GM19240 (cell line): ENCODE data around the gene LRRC4C.
A peak's percentile ranks its signal among the peaks of the same experiment; 100 is the strongest.

ENCODE experiments used
- DNase-seq: peaks from one replicate; pipeline ENCODE4 v3.0.0; 2011; ENCODE audit warnings: low spot score; ENCODE audit not compliant: insufficient read length

Gene LRRC4C

DNA sequence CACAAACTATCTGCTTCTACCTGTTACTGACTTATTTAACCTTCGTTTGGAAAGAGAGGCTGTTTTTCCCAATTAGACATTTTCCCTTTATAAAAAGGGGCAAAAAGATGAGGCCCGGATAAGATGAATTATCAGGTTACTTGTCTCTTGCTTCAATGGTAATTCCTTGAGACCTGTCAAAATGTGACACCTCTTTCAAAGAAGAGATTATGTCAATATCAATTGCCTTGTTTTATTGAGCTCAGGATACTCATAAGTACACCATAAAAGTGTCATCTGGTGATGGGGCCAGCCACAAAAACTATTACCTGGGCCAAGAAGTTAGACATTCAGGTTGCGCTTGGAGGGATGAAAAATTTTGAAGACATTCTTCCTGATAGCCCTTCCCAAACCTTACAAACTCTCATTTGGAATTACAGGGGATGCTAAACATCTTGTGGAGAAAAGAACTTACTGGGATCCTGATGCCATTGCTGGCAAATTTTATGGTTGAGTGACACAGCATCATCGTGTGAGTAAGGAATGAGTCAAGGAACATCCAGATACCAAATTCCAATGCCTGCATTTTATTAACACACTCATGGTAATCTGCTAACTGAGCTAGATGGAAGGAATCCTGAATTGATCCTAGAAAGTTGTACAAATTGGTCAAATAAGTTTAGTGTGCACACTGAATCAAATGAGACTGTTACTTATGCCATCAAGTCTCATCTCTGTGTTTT, 1071.2 kb downstream of the LRRC4C start:
- no peak for DNase-seq

DNA sequence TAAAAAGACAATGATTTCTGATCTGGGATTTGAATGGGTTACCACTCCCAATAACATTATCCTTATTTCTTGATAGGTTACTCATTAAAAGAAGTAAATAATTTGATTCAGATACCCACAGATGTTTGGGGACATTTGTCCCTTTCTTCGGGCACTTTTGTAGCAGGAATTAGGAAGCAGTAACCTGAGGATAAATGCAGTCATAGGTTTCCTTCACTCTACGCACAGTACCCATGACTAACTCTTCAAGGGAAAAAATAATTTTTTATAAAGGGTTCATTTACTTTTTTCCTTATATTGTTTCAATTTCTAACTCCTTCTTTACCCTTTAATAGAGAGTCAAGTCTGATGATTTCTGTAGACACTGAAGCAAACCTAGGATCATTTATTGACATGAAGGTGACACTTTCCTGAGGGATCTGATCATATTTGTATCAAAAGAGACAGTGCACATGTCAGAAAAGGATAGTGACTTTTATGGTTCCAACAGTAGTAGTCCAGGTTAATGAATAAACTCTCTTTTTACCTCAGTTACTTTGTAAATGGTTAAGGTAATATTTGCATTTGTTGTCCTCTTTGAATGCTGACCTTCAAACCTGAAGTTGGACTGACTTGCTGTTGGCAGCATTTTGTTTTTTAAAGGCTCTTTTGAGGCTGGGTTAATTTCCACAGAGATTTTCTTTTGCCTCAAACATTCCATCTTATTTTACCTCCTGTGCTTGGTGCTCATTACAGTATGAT, 1072.0 kb downstream of the LRRC4C start:
- DNase-seq, result no peak

DNA sequence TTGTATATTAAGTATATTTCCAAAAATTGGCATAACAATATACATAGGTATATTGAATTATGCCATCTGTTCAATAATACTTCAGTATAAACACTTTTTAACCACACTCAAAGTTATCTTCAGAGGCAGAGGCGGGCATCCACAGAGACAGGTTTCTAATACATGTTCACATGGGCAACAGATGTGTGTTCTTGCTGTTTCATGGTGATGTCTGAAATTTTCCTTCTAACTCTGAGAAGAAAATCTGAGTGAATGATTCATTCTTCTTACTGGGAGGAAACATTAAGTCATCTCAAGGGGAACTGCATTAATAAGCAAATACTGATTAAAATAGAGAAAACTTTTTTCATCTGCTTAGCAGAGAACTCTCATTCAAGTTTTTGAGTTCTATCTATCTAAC, 1074.5 kb downstream of the LRRC4C start:
- DNase-seq, result no peak

DNA sequence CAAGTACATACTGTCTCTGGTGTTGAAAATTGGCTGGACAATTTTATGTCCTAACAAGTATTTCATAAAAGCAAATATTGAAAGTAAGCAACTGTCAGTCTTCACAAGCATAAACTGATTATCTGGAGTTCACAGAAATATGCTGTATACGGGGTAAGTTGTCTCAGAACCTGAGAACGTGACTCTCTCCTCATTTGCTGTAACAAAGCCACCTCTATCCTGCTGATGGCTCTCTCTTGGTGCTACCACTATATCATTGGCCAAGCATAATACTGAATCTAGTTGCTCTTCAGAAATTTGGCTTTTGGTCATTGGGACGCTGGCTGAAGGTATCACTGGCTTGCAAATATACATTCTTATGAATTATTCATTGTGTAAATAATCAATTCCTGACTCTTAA, 1078.0 kb downstream of the LRRC4C start:
- no peak for DNase-seq

DNA sequence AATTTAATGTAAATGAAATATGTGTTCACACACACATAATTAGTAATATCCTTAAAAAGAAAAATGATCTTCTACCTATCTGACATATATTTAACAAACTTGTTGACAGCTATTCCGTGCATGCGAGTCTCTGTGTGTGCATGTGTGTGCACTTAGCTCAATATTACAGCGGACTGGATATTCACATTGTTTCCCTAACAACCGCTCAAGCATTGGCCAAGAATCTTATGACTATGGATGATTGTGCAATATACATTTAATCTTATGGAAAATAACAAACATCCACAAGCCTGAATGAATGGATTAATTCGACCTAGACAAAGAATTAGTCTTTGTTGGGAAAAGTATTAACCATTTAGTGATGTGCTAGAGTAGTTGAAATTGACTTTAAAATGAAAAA, 1078.6 kb downstream of the LRRC4C start:
- DNase-seq, result no peak

DNA sequence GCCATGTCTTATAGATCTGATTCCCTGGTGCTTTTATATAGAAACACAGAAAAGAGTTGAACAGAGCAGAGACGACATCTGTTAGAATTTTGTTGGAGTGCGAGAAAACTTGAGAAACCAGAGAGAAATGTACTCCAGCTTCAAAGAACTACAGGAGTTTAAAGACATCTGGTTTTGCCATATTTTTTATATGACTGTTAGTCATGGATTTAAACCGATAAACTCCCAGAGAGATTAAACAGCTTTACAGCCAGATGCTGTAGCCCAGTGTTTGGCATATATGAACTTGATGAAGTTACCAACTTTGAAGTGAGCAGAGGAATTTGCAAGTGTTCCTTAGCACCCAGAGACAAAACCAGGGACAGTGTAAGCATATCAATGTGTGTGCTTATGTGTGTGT, 1083.1 kb downstream of the LRRC4C start:
- DNase-seq, result no peak

DNA sequence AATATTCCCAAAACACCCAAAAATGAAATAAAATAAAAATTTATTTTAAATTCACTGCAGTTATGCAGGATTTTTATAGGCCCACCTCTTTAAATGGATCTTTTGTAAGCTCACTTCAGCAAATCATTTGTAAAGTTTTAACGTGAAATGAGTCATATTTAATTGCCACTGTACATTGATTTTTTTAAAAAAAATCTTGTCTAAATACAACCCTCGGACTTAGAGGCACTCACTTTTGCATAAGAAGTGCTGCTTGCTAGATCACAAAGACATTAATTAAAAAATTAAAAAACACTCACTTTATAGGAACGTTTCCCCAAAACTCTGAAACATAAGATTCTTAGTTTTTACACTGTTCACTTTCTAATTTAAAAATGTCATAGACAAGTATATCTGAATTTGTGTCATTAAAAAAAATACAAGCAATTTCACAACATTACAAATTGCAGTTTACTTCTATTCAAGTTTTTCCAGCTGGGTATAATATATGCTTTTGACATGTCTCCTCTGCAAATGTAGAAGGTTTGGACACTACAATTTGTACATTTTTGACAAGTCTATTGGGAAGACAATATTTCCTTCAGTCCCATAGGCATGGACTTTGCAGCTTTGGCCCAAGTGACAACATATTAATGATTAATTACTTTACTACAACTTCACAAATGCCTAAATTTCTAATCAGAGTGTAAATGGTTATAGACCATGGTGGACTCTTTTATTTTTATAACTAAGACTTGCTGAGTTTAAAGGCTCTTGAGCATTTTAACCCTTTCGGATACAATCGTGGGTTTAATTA, 1088.4 kb downstream of the LRRC4C start:
- no peak for DNase-seq

DNA sequence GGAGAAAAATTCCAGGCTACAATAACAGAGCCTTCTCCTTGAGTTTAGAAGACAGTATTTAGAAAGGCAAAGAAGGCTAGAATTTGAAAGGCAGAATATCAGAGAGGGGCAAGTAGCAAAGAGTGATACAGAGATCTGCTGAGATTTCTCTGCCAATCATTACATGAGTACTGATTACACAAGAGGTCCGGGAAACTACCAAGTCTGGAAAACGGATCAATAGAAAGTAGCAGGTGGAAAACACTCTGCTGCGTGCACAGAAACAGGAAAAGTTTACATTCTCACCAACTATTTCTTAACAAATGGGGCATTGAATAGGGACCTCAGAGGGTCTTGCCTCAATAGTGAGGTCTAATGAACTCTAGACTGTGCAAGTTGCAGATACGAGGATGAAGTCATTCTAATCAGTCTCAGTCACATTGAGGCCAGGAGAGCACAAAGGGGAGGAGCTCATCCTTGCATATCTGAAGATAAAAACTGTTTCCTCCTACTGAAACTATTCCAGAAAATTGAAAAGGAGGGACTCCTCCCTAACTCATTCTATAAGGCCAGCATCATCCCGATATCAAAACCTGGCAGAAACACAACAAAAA, 1099.2 kb downstream of the LRRC4C start:
- DNase-seq, result no peak

DNA sequence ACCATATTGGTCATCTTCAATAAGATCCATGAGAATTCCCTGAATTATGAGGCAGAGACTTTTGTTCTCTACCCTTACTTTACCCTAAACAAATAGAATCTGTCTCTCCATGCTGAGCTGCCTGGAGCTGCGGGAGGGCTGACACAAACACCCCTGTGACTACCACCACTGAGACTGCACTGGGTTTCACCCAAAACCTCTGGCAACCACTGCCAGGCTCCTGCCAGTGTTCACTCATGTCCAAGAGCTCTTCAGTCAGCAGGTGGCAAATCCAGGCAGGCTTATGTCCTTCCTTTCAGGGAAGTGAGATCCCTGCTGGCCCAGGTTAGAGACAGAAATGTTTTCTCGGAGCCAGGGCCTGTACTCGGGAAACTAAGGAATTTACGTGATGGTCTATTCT, 1105.3 kb downstream of the LRRC4C start:
- DNase-seq, result no peak

DNA sequence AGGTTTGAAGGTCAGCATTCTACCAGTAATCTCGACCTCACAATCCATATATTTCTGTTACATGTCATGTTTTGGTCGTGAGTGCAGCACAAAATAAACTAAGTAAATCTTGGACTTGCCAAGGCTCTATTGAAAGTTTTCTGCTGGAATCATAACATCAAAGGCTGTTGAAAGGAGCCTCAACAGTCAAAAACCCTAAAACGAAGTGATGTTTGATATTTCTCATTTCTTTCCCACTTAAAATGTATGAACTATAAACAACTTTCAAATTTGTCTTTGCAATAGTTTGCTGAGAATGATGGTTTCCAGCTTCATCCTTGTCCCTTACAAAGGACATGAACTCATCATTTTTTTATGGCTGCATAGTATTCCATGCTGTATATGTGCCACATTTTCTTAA, 1118.5 kb downstream of the LRRC4C start:
- no peak for DNase-seq

DNA sequence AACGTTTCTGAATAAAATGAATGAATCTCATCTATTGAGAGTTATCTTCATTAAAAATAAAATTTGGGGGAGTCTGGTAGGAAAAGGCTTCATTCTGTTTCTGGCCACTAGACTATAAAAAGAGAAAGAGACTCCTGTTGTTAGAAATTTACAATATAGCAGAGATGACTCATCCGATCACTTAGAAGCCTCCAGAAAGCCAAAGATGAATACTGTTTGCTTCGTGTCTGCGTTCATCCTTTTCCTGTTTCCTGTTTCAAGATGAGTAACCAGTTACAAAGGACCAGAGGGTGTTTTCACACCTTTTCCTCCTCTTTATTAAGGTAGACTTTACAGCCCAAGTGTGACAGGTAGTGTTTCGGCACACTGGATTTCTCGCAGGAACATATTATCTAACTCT, 1120.7 kb downstream of the LRRC4C start:
- no peak for DNase-seq

DNA sequence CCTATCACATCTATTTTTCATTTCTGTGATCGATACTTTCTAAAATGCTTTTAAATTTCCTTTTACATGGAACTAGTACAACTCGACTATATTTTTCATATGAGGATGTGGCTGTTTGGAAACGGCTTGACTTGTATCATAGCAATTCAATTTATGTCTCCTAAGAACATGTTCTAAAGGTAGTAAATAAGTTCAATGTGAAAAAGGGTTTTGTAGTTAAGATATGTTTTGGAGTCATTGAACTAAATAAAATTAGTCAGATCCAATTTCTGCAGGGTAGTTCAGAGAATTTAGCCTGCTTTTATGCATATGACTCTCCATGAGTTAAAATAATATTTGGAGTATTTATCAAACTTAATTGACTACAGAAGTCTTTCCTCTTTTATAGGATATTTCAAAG, 1121.4 kb downstream of the LRRC4C start:
- no peak for DNase-seq

DNA sequence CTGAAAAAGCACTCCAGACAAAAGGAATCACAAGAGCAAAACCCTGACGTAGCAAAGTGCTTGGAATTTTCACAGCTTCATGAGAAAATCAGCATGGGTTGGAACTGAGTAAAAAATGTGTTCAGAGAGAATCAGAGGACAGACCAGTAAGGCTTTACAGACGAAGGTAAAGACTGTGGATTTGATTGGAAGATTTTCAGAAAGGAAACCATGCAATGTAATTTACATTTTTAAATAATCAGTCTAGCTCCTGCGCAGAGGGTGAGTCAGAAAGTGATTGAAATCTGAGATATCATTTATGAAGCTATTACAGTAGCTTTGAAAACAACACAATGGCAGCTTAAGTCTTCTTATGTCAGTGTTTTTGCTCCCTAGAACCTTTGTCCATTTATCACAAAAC, 1122.3 kb downstream of the LRRC4C start:
- no peak for DNase-seq

DNA sequence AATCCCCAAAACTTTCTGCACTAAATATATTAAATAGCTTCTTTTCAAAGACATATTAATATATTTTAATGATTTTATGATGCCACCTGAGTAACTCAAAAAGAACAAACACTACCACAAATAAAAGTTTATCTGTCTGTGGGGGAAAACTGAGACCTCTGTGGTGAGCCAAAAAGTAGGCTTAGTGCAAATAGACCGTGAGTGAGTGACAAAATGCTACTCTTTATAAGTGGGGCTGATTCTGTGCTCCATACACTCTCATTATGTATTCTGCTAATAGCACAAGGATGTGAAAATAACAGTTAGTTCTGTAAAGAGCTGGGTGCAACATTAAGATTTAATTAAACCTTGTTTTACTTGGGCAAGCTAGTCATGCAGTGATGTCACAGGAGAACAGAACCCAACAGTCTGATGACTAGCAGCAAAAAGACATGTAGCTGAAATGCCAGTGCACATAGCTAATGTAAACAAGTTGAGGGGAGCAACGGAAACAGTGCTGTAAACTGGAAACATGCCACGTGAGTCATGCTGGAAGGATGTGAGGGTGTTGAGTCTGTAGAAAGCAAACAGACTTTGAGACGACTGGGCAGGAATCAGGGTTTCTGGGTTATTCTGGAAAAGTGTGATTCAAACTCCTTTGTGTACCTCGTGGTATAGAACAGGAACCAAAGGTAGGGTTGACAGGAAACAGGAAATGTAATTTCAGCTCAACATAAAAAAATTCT, 1130.4 kb downstream of the LRRC4C start:
- DNase-seq, result no peak

DNA sequence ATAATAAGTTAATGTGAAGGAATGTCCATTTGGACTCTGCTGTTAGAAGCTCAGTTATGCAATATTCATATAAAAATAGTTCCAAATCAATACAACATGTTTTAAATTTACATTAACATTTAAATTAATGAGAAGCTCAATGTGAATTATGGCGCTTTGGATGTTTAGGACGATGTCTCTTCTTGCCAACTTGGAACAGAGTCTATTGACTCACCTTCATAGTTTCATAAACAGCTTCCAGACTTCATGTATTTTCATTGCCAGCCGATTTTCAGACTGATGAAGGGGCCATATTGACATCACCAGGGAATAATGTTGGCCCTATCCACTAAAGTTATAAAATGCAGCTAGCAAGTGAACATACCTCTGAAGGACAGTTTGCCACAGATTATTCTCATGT, 1136.2 kb downstream of the LRRC4C start:
- no peak for DNase-seq

DNA sequence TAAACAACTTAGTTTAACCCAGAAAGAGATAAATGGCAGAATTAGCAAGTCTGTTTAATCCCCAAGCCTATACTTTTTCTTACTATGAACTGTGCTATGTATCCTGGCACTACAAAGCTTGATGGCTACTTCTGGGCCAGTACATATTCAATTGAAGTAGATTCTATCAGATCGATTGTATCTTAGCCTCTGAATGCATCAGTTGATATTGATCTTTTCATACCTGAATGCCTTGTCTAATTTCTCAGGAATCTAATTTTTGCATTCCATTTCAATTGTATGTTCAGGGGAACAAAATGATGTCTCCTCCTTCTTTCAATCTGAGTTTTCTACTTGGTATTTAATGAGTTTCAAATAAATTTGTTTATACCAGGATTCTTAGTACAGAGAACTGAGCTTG, 1137.9 kb downstream of the LRRC4C start:
- DNase-seq, result no peak

DNA sequence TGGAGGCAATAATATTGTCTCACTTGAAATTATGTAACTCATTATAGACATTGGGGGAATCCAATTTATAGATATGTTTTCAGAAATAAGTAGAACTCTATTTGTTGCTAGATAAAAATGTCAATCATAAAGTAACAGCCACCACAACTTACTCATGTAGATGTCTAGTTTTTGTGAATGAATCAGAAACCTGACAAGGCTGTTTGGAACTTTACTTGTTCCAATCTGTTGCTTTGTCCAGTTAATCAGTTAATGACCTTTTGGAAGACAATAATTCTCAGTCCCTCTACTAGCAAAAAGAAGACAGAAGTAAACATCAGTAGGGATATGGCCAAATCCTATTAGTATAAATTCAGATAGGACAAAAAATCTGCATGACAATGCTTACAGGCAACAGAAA, 1143.3 kb downstream of the LRRC4C start:
- no peak for DNase-seq

DNA sequence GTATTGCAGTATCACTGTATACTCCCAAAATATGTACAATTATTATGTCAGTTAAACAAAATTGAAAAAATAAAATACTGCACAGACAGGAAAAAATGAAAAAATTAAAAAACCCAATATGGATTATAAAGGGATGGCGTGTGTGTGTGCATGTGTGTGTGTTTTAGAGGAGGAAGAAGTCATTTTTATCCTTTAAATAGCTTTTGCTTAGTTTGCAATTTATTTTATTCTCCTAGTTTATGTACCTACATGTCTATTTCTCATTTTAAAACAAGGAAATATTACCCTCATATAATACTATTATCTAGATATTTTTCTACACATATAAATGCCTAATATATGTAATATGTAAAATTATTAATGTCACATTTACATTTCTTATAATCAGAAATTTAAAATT, 1144.3 kb downstream of the LRRC4C start:
- no peak for DNase-seq

DNA sequence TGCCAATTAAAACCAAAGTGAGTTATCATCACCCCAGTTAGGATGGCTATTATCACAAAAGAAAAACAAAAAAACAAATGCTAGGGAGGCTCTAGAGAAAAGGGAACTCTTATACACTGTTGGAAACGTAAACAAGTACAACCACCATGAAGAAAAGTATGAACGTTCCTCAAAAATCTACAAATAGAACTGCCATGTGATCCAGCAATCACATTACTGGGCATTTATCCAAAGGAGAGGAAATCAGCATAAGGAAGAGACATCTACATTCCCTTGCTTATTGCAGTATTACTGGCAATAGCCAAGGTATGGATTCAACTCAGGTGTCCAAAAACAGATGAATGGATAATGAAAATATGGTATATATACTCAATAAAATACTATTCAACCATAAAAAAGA, 1145.1 kb downstream of the LRRC4C start:
- no peak for DNase-seq

DNA sequence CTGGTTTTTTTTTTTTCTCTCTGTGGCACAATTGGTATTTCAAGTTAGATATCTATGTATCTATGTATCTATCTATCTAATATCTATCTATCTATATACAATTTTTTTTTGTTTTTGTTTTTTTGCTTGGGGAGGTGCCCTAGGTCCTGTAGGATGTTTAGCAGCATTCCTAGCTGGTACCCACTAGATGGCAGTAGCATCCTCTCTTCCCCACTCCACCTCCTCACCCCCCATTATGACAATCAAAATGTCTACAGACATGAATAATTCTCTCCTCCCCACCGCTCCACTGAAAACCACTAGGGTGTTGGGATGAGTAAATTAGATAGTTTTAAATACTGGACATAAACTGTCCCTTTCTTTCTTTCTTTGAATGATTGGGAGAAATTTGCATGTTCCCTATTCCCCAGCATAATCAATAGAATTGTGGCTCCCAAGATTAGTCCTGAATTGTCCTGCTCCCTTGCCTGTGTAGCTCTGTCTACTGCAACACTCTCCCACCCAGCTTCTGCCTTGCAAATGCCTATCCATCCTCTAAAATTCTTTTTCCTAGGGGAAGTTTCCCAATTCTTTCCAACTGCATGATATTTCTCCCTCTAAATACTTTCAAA, 1152.4 kb downstream of the LRRC4C start:
- peak; percentile 15 for DNase-seq

DNA sequence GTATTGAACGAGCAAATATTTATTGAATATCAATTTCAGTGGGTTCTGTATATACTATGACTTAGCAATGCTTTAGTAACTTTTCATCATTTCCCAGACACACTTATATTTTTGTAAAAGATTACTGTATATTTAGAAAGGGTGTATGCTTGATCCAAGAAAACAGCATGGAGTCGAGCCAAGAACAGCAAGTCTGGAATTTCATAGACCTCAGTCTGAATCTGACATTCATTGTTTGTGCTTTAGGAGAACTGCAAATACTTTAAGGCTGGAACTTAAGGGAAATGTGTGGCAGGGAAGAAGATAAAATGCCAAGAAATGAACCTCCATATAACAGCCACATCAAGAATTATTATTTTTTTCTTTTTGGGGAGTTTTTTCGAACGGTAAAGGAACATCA, 1156.8 kb downstream of the LRRC4C start:
- DNase-seq, result no peak
